Measurements from ENCODE around the gene PFDN1.

The PFDN1 gene

DNA sequence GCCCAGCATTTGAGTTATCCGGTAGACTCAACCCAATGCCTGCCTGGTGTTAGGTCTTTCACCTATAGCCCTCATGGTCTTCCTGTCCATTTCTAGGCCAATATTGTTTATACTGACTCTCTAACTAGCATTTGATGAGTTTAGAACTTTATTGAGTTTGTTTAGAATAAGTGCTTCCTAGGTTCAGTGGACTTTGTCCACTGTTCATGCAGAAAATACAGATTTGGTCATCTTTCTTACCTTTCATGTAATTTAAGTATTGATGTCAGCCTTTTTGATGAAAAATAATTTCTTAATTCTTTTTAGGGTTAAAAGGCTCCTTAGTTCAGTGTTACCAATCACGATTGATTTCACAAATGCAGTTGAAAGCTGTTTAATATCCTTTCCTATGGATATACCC, 105.9 kb downstream of the PFDN1 start:
- TF ChIP-seq, protein P1, sequence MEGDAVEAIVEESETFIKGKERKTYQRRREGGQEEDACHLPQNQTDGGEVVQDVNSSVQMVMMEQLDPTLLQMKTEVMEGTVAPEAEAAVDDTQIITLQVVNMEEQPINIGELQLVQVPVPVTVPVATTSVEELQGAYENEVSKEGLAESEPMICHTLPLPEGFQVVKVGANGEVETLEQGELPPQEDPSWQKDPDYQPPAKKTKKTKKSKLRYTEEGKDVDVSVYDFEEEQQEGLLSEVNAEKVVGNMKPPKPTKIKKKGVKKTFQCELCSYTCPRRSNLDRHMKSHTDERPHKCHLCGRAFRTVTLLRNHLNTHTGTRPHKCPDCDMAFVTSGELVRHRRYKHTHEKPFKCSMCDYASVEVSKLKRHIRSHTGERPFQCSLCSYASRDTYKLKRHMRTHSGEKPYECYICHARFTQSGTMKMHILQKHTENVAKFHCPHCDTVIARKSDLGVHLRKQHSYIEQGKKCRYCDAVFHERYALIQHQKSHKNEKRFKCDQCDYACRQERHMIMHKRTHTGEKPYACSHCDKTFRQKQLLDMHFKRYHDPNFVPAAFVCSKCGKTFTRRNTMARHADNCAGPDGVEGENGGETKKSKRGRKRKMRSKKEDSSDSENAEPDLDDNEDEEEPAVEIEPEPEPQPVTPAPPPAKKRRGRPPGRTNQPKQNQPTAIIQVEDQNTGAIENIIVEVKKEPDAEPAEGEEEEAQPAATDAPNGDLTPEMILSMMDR (conservative IDR thresholded peaks at IDR 0.05; ENCODE audit: low read depth) = no peak
- ChIA-PET POLR2A (ENCODE audit: low non-redundant PET) (interaction anchor here (0.5 kb wide), 1 partner anchor 23 kb away, joined by 6 read pairs; no protein-coding TSS in a partner anchor), CTCF (interaction anchor here (0.5 to 0.8 kb wide), 4 partner anchors 11 to 1893 kb away, joined by 3 to 4 read pairs (median 3); no protein-coding TSS in a partner anchor)
- DNase-seq (ENCODE audit: low spot score) = no peak
- H3K27ac ChIP-seq = no peak overlapping the region

DNA sequence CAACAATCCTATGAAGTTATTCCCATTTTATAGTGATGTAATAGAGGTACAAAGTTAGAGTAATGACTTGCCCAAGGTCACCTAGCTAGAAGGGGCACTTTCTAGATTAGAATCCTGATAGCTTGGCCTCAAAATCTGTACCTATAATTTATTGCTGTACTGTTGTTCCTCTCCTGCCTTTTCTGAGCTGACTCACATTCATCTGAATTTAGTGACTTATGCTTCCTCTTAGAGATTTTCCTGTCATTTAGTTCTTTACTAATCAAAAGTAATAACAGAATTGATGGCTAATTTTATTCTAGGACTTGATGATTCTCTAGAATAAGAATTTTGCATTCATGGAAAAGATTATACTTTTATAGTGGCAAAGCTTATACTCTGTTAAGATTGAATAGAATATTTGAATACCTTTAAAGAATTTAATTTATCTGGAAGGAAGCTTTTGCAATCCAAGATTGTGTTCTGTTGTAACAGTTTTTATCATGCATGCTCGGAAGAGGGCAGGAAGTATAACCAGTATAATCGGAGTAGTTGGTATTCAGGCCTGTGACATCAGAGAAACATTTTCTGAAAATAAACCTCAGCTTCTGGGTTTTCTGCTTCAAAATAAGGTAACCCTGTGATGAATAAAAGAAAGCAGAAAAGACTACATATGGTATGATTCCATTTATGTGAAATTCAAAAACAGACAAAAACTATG, 106.6 kb downstream of the PFDN1 start:
- DNase-seq (ENCODE audit: low spot score) = no peak
- H3K27ac ChIP-seq = no peak overlapping the region
- ChIA-PET CTCF (interaction anchor here (0.6 to 0.7 kb wide), 5 partner anchors 72 to 1894 kb away, joined by 3 to 7 read pairs (median 3); partner anchors contain the start of gene HBEGF), POLR2A (ENCODE audit: low non-redundant PET) (interaction anchor here (0.5 kb wide), 1 partner anchor 22 kb away, joined by 6 read pairs; no protein-coding TSS in a partner anchor)
- TF ChIP-seq, protein P1 (conservative IDR thresholded peaks at IDR 0.05; ENCODE audit: low read depth) = no peak
